GM18868 (cell line): Measurements from ENCODE around the gene MTFP1.
"Not testable (repeated sequence)": the region's sequence is repeated elsewhere in the genome, so short reads cannot be mapped to it uniquely, and the experiment has no call there.

Source experiments
- ATAC-seq: cut with Tn5 transposase; IDR thresholded peaks from one replicate; pipeline ENCODE4 v1.9.1; 2021; ENCODE audit warnings: mild to moderate bottlenecking, moderate library complexity; ENCODE audit not compliant: unreplicated experiment

Gene MTFP1

DNA sequence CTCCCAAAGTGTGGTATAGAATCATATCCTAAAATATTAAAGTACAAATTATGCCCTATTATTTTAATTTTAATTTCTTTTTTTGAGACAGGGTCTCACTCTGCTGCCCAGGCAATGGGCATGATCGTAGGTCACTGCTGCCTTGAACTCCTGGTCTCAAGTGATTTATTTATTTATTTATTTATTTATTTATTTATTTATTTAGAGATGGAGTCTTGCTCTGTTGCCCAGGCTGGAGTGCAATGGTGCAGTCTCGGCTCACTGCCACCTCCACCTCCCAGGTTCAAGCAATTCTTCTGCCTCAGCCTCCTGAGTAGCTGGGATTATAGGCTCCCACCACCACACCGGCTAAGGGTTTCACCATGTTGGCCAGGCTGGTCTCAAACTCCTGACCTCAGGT, 24.5 kb upstream of the MTFP1 start:
- not testable (repeated sequence) for ATAC-seq

DNA sequence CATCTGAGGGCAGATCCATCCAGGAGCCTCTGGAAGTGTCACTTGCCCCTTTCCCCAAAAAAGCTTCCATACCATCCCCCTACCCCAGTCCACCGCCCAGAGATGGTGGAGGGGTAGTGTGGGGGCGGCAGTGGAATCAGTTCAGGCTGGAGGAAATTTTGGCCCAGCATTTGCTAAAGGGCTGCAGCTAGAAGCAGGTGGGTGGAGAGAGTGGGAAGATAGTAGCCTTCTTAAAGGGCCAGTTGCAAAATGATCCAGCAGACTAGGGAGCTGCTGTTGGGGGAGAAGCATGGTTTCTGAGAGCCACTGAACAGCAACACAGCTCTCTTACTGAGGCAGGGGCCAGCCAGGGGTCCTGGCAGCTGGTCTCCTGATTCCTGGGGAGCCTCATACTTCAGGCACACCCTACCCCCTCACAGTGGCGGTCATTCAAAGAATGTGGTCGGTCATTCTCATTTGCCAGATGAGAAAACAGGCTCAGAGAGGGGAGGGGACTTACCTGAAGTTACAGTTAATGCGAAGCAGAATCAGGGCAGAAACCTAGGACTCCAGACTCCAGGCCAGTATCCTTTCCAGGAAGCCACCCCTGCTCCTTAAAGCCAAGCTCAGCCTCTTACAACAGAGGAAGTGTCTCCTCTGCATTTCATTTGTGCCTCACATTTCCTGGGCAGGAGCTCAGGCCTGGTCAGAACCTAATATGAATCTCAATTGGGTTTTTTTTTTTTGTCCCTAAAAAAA, 23.4 kb upstream of the MTFP1 start:
- ATAC-seq = no peak

DNA sequence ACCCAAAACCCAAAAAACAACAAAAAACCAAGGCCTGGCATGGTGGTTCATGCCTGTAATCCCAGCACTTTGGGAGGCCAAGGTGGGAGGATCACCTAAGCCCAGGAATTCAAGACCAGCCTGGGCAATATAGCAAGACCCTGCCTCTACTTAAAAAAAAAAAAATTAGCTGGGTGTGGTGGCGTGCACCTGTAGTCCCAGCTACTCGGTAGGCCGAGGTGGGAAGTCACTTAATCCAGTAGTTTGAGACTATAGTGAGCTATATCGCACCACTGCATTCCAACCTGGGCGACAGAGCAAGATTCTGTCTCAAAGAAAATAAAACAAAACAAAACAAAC, 22.8 kb upstream of the MTFP1 start:
- ATAC-seq = not testable (repeated sequence)

DNA sequence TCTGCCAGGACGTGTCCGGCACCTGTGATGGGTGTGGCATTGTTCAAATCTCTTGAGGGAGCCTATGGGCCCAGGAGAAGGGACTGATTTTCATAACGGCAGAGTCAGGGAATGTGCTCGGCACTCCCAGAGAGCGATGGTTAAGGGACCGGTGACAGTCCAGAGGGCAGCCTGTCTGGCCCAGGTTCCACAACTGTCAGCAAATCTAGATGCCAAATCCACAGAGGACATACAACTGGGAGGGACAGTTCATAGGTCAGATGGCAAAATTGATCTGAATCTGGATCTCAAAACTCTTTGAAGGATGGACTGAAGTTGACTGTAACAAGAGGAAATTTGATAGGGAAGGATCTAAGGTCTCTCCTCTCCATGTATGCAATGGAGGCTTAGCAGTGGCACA, 21.3 kb upstream of the MTFP1 start:
- ATAC-seq = no peak

DNA sequence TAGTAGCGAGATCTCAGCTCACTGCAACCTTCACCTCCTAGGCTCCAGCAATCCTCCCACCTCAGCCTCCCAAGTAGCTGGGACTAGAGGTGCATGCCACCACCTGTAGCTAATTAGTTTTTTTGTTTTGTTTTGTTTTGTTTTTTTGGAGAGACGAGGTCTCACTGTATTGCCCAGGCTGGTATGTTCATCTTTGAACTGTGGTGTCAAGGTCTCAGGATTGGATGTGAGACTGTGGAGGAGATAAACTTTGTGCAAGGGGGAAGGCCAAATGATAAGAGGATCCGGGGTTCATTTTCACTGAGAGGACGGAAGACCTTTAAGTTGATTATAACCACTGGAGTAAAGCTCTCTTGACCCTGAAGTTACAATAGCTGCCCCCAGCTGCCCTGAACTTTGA, 19.8 kb upstream of the MTFP1 start:
- no peak for ATAC-seq

DNA sequence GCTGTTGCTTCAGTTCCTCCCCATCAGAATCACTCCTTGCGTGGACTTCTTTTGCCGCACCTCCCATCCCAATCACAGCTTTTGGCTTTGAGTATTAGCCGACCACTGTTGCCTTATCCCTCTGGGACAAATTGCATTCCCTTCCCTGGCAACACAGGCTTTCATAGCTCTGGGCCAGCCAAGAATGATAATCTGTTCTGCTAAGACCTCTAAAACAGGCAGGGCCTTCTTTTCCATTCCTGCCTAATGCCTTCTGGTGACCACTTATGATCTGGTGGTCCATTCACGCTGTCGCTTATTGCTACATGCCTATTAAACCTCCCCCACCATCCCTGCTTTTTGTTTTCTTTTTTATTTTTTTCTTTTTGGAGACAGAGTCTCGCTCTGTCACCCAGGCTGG, 19.2 kb upstream of the MTFP1 start:
- ATAC-seq = no peak

DNA sequence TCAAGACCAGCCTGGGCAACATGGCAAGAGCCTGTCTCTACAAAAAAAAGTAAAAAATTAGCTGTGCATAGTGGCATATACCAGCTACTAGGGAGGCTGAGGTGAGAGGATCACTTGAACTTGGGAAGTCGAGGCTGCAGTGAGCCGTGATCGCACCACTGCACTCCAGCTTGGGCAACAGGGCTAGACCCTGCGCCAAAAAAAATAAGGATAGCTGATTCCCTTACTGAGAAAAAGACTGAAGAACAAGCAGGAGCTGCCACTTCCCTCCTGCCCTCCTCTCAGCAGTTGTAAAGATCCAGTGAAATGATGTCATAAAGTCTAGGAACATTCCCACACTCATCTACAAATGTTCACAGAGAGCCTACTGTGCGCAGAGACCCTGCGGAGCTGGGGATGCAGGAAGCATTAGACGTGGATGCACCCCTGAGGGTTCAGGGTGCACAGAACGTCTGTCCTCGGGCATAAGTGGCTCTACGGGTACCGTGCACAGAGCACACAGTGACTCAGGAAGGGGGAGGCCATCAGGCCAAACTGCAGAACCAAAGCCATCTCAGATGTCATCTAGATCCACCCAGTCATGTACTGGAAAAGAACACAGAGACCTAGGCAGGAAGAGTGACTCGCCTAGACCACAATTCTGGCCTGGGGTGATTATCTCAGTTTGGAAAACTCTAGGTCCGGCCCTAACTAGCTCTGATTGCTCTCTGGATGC, 17.0 kb upstream of the MTFP1 start:
- ATAC-seq = no peak

DNA sequence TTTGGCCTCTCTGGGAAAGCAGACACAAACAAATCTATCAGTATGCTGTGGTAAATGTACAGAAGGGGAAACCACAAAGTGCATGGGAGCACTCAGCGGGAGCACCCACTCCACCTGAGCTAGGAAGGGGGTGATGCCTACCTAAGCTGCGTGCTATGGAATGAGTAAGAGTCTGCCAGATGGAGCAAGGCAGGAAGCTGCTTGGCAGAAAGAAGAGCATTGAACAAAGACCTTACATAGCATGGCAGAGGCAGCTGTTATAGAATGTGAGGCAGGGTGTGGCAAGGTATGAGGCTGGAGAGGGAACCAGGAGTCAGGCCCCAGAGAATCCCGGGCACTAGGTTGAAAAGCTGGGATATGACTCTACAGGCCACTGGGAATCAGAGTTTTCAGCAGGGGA, 13.8 kb upstream of the MTFP1 start:
- no peak for ATAC-seq

DNA sequence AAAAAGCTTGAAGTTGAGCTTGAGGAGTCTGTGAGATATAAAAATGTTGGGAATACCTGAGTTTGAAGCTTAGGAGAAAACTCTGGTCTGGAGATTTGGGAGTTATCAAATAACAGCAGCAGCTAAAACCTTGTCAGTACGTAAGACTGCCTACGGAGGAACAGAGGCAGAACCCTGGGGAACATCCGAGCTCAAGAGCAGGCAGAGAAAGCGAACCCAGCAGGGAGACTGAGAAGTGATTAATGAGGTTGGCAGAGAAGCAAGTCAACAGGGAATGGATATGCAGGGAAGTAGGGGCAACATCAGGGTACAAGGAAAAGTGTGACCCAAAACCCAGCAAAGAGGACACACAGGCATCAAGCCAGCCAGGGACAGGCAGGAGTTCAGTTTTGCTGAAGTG, 12.6 kb upstream of the MTFP1 start:
- no peak for ATAC-seq

DNA sequence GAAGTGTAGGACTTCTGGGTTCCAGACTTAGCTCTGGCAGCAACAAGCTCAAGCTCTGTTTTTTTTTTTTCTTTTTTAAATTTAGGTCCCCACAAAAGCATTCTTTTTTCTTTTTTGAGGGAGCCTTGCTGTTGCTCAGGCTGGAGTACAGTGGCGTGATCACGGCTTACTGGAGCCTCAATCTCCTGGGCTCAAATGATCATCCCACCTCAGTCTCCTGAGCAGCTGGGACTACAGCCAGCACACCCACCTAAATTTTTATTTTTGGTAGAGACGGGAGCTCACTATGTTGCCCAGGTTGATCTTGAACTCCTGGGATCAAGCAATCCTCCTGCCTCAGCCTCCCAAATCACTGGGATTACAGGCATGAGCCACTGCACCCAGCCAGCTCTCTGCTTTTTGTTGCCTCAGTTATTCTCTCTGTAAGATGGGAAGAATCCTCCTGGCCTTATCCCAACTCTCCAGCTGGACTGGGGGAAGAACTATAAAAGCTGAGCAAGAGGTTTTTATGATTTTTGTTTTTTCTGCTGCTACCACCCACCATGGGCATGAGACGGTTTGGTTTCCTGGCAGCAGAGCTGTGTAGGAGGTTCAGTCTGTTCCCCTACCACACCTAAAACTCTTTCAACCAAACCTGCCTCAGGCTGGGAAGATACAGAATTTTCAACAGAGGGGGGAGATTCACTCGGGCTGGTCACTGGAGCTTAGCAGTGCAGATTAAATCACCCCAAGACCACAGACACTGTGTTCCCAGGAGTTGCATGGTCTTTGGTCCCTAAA, 11.6 kb upstream of the MTFP1 start:
- no peak for ATAC-seq

DNA sequence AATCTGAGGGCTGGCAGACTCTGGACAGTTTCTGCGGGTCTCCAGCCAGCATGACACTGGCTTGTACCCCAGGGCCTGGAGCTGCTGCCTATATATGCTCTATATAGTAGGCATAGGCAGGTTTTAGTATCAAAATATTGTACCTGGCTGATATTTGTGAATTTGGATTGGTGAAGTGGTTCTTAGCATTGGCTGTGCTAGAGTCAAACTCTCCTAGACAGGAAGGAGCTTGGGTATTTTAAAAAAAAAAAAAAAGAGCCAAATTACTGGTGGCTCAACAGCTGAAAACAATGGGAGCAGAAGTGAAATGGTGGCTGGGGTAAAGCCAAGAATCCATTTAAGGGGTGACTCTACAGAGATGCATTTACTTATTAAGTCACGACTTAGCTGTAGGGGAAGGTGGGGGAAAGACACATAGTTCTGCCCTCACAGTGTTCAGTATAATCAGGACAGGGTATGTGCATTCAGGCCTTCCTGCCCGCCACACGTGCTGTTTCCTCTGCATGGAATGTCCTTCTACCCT, 11.0 kb upstream of the MTFP1 start:
- no peak for ATAC-seq

DNA sequence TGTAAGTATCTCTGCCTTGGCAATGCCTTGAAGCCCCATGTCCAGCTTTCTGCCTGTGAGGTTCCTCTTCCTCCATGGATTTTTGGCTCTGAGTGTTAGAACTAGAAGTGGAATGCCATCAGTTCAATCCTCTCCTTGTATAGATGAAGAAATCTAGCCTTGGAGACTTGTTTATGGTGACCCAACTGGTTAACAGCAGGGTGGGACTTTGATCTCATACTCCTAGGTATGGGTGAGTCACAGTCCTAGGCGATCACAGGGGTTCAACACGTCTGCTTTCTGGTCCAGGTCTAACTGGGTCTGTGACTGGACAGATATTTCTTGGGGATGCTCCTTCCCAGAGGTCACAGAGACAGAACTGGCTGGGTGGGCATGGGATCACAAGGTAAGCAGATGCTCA, 9.2 kb upstream of the MTFP1 start:
- no peak for ATAC-seq

DNA sequence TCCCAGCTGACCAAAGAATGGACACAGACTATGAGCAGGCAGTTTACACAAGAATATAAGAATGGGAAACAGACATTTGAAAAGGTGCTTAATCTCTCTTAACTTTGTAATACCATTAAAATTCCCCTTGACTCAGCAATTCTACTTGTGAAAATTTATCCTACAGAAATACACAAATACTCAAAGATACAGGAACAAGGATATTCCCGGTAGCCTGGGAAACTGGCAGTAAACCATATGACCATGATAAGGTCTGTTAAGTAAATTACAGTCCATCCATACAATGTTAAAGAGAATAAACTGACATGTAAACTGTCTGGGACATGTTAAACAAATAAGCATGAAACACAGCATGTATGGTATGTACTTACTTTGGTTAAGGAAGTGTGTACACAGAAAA, 8.7 kb upstream of the MTFP1 start:
- no peak for ATAC-seq

DNA sequence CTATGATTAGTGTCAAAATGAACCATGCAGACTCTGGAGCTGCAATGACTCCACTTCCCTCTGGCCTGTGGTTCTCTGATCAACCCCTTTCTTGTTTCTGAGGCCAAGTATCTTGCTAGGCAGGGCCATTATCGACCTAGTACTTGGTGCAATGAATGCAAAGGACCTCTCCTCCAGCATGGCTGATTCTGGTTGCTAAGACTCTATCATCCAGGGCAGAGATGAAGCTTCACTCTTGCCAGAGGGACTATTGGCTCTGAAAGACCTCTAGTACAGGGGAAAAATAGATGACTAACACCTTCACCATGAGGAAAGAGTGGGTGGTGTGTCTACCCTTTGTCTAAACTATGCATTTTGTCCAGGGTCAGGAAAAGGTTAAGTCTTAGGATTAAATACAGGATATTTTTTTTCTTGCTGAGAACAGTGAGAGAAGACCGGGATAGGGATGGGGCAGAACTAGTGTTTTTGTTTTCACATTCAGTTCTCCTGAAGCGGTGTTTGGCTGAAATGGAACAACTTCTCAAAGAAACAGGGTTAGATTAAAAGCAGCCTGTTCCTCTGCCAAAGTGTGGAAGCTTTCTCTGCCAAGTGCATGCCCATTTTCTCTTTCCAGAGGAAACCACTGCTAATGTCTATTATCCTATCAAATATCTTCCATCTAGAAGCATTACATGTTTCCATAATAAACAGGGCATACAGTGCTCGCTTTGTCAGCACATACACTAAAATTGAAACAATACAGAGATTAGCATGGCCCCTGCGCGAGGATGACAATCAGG, 5.0 kb upstream of the MTFP1 start:
- ATAC-seq = no peak

DNA sequence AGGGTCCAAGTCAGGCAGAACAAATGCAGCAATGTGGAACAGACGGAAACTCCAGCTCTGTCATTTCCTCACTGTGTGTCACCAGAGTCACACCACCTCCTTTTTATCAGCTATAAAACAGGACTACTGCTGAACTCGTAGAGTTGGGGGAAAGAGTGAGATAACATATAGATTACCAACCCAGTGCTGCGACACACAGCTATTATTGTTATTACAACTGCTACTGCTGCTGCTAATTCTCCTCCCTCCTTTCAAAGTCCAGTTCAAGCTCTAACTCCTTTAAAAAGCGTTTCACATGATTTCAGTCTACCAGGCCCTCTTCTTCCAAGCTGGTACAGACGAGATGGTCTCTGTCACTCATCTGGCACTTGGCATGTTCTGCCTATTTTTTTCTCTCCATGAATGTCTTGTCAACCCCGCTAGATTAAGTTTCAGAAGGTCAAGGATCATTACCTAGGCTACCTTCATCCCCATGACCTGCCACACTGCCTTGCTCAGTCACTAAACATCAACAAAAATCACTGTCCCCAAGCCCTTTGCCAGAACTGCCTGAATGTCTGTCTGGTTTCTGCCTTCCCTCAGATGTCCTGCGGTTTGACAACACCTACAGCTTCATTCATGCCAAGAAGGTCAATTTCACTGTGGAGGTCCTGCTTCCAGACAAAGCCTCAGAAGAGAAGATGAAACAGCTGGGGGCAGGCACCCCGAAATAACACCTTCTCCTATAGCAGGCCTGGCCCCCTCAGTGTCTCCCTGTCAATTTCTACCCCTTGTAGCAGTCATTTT, 3.7 kb upstream of the MTFP1 start:
- no peak for ATAC-seq

DNA sequence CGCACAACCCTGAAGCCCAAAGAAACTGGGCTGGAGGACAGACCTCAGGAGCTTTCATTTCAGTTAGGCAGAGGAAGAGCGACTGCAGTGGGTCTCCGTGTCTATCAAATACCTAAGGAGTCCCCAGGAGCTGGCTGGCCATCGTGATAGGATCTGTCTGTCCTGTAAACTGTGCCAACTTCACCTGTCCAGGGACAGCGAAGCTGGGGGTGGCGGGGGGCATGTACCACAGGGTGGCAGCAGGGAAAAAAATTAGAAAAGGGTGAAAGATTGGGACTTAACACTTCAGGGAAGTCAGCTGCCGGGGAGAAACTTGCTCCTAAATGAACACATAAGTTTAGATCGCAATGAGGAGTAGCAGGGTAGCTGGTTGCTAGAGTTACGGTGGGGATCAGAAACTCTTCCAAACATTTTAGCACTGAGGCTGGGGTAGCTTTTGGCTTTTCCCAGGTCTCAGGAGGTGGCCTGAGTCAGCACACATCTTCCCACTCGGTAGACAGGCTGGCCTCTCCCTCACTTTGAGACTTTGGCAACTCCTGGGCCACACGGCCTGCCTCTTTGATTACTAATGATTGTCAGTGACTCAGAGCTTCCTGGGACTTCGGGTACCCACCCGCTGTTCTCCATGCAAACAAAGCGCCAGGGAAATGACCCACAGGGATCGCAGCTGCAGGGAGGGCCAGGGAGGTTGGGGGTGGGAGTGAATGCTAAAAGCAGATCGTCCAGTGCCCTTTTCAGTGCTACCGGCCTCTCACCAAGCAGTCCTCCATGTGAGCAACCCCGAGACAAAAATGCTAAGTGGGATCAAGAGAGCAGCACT, 2.9 kb upstream of the MTFP1 start:
- ATAC-seq = no peak

DNA sequence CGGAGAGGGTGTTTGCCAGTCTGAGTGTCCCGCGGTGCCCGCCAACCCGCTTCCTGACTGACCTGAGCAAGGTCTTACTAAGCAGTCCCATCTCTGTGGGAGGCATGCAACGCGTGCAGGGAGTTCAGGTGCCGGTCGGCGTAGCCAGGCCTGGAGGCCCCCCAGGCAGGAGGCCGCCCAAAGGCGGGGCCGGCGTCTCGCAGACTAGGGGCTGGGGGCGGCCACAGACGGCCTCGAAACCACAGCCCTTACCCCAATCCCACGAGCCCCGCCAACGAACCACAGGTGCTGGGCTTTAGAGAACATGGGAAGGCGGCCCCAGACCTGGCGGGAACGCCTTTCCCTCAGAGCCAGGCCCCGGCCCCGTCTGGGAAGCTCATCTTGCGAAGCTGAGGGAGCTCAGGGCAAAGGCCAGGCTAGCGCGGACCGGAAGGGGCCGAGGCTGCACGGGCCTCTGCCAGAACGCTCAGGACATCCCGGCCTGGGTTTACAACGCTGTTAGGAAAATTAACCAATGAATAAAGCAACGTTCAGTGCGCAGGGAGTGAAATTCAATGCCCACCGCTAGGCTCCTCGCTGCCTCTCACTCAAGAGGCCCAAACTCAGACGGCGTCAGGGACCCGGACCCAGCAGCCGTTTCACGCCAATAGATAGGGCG, 2.1 kb upstream of the MTFP1 start:
- ATAC-seq = peak; percentile 12

DNA sequence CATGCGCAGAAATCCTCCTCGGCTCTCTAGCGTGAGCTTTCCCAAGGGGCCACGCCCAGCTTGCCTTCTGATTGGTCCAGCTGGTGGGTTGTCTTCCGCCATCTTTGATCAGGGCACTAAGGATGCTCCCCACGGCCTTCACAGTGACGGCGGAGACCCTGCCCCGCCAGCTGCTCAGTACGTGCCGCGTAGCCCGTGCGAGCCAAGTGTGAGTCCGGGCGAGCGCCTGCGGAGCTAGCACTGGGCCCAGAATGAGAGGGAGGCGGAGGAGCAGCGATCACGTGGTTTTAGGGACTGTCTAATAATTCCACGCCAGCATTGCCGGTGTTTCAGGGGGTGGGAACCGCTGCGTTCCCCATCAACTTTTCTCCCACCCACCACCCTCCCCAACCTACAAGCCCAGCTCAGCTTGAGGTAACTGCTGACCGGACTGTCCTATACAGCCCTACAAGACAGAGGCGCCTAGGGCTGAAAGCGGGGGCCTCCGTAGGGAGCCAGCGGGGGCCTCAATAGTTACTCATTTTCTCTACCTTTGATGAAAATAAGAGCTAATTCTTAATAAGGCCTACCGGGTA, 1.5 kb upstream of the MTFP1 start:
- peak; percentile 85 for ATAC-seq
